PFSK-1 (cell line): ENCODE results near the gene SLC12A9.

Experiments
- FOXP2 ChIP-seq: optimal IDR thresholded peaks from 2 replicates; pipeline ENCODE3; 2011; ENCODE audit warnings: borderline replicate concordance, control low read depth, inconsistent platforms; ENCODE audit not compliant: insufficient read depth; ENCODE audit errors: extremely low read length, extremely low read depth
- POLR2AphosphoS5 ChIP-seq: IDR thresholded peaks from 2 replicates; pipeline ENCODE4 v1.6.1; 2012; ENCODE audit warnings: low read depth, mild to moderate bottlenecking, control low read depth, low read length, moderate library complexity
- REST ChIP-seq, 2 experiments: IDR thresholded peaks; 2 replicates each; pipeline versions ENCODE4 v1.6.1 to v1.8.0; 2011 to 2012; ENCODE audit warnings: low read depth in 2 of 2, low read length in 2 of 2, control low read depth in 1 of 2, inconsistent platforms in 1 of 2, mild to moderate bottlenecking in 1 of 2, moderate library complexity in 1 of 2; ENCODE audit not compliant: insufficient read depth in 1 of 2
- SIN3A ChIP-seq: IDR thresholded peaks from 2 replicates; pipeline ENCODE4 v1.6.1; 2012; ENCODE audit warnings: mild to moderate bottlenecking, low read length, moderate library complexity, borderline replicate concordance; ENCODE audit not compliant: insufficient read depth

GRCh38 chr7:100864263-100864845, 11.8 kb downstream of the SLC12A9 start:
- TF ChIP-seq REST (IDR thresholded peaks at IDR 0.05; ENCODE audit: insufficient read depth in 1 of 2, low read depth in 2 of 2, low read length in 2 of 2) (no peak), POLR2AphosphoS5 (no peak), SIN3A (no peak), FOXP2 (no peak)
